Aorta (tissue), 5 donors: ENCODE measurements around the gene PARD3. TPM values are rescaled to one million over a fixed set of nuclear protein-coding genes. Genes with fewer than 3 reads are reported as not detected.
"Not testable (repeated sequence)": the region's sequence is repeated elsewhere in the genome, so short reads cannot be mapped to it uniquely, and the experiment has no call there.

Experiments used
- ATAC-seq: fragments of 200-7000 bp; cut with Tn5 transposase; one replicate; pipeline ENCODE4 v1.9.1; 2022; ENCODE audit warnings: moderate library complexity; ENCODE audit not compliant: low FRiP score
- DNase-seq, 2 donors: peaks; one replicate each; pipeline ENCODE4 v3.0.0-alpha.2; 2020
- H3K27ac ChIP-seq, 2 donors: one replicate each; pipeline ENCODE4 v1.5.1; 2013; ENCODE audit warnings: low read length in 2 of 2, mild to moderate bottlenecking in 2 of 2, moderate library complexity in 2 of 2, control low read depth in 1 of 2, inconsistent platforms in 1 of 2, low read depth in 1 of 2
- H3K27me3 ChIP-seq, 2 donors: one replicate each; pipeline ENCODE4 v1.6.1; 2013; ENCODE audit warnings: control low read depth in 1 of 2, low read length in 1 of 2, mild to moderate bottlenecking in 1 of 2, moderate library complexity in 1 of 2; ENCODE audit not compliant: insufficient read depth in 2 of 2, control insufficient read depth in 1 of 2
- H3K36me3 ChIP-seq, 2 donors: one replicate each; pipeline ENCODE4 v1.6.1; 2013; ENCODE audit warnings: control low read depth in 1 of 2, low read length in 1 of 2, mild to moderate bottlenecking in 1 of 2; ENCODE audit not compliant: insufficient read depth in 2 of 2, control insufficient read depth in 1 of 2
- H3K4me1 ChIP-seq, 2 donors: one replicate each; pipeline ENCODE4 v1.6.1; 2013; ENCODE audit warnings: low read length in 2 of 2, control low read depth in 1 of 2, mild to moderate bottlenecking in 1 of 2, moderate library complexity in 1 of 2; ENCODE audit not compliant: insufficient read depth in 2 of 2, control insufficient read depth in 1 of 2
- H3K4me3 ChIP-seq, 2 donors: one replicate each; pipeline ENCODE4 v1.5.1; 2013; ENCODE audit warnings: low read length in 2 of 2, control low read depth in 1 of 2, mild to moderate bottlenecking in 1 of 2
- H3K9me3 ChIP-seq: one replicate; pipeline ENCODE4 v1.6.1; 2013; ENCODE audit warnings: mild to moderate bottlenecking, low read length; ENCODE audit not compliant: control insufficient read depth
- WGBS, 2 donors: extraction: QIAGEN DNeasy Blood & Tissue Kit; methylation state at CpG; one replicate each; pipeline ENCODE4 v1.1.7; 2013; 5-methylcytosine and 5-hydroxymethylcytosine counted together
- intact Hi-C, 2 donors: fragments of 100-400 bp; cut with DNase I; formaldehyde crosslinking; loops; one replicate each; pipeline versions ENCODE4 v1.14.2 to v1.15.0; 2022
- polyA plus RNA-seq, 2 donors: library from polyadenylated mRNA; stranded (reverse); fragments of 200-250 nt; gene quantifications; one replicate each; pipeline ENCODE4 v1.2.3, GENCODE V29; 2013
- total RNA-seq, 2 donors: library from RNA; stranded (reverse); fragmentation: NEBNext Ultra II Directional; extraction: Animal tissue kit (Norgen Biotek cat#: 25700); gene quantifications; one replicate each; pipeline ENCODE4 v1.2.1, GENCODE V29; 2021
- donor health status: healthy with polysubstance abuse.
- donor health status: Bipolar disorder and iron deficiency.
- donor health status: DM: no; HTN: no; CAD: no.
- donor health status: DM: no; HTN: no; CAD: no.
- donor health status: DM: yes; HTN: yes; CAD: no.

PARD3 gene
- total and polyA plus RNA-seq, 4 donors = 6.4 to 33.0 (median 28.7) TPM

DNA sequence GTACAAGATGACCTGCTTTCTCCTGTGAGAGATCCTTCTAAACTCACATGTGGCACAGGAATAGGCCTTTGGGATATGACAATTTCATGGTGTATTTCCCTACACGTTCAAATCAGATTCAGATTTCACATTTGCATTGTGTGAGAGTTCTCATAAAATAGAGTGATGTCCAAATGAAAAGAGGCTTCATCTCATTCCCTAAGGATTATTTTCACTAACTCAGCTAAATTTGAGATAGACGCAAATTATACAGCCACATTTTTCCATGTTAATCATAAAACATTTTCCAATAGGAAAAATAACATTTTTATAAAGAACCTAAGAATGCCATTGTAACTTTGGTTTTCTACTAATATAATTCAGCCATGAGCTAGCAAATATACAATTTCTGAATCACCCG lies 35.5 kb upstream of the PARD3 start:
- Histone ChIP-seq H3K27ac (no peak overlapping the region), H3K4me3 (no peak overlapping the region), H3K36me3 (no peaks in the 10 kb centered on the region), H3K27me3 (no peaks in the 10 kb centered on the region), H3K4me1 (no peaks in the 10 kb centered on the region), H3K9me3 (no peaks in the 10 kb centered on the region)
- intact Hi-C loops = no loop called here
- no peak for ATAC-seq
- WGBS, 2 donors = 70 to 74% methylated on average over 3 of the region's 3 CpGs
- no peak for DNase-seq

DNA sequence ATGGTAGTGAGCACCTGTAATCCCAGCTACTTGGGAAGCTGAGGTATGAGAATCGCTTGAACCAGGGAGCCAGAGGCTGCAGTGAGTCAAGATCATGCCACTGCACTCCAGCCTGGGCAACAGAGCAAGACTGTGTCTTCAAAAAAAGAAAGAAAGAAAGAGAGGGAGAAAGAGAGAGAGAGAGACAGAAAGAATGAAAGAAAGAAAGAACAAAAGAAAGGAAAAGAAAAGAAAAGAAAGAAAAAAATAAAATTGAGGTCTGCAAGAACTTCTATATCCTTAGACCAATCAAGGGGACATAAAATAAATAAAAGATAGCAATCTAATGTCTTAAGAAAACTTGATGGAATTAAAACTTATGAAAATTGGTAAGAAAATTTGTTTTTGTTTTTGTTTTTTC lies 34.9 kb upstream of the PARD3 start:
- Histone ChIP-seq H3K27me3 (no peaks in the 10 kb centered on the region), H3K36me3 (no peaks in the 10 kb centered on the region), H3K4me3 (no peak overlapping the region), H3K4me1 (no peaks in the 10 kb centered on the region), H3K9me3 (no peaks in the 10 kb centered on the region), H3K27ac (no peak overlapping the region)
- DNase-seq (no peak), ATAC-seq (no peak)
- WGBS, 2 donors = 91 to 92% methylated on average over 1 of the region's 1 CpG
- intact Hi-C loops = no loop called here

- Histone ChIP-seq H3K27me3 (no peaks in the 10 kb centered on the region), H3K27ac (no peak overlapping the region), H3K9me3 (no peaks in the 10 kb centered on the region), H3K4me3 (no peak overlapping the region), H3K36me3 (no peaks in the 10 kb centered on the region), H3K4me1 (no peaks in the 10 kb centered on the region)
- WGBS, 2 donors = 92 to 93% methylated on average over 2 of the region's 2 CpGs
- no peak for DNase-seq
- intact Hi-C loops = no loop called here
- no peak for ATAC-seq
Measured at GRCh38 chr10:34845070-34845469, 30.0 kb upstream of the PARD3 start.

GRCh38 chr10:34844448-34844847 lies 29.4 kb upstream of the PARD3 start:
- Histone ChIP-seq H3K9me3 (no peaks in the 10 kb centered on the region), H3K36me3 (no peaks in the 10 kb centered on the region), H3K27me3 (no peaks in the 10 kb centered on the region), H3K27ac (no peak overlapping the region), H3K4me3 (no peak overlapping the region), H3K4me1 (no peaks in the 10 kb centered on the region)
- DNase-seq = no peak
- 87 to 89% methylated on average over 4 of the region's 4 CpGs for WGBS, 2 donors
- intact Hi-C loops = no loop called here
- no peak for ATAC-seq

- H3K27me3 ChIP-seq, H3K36me3 ChIP-seq, H3K4me1 ChIP-seq, intact Hi-C loops, H3K9me3 ChIP-seq, DNase-seq, ATAC-seq, H3K4me3 ChIP-seq, H3K27ac ChIP-seq: not testable (repeated sequence)
- 84 to 86% methylated on average over 5 of the region's 5 CpGs for WGBS, 2 donors
Measured at GRCh38 chr10:34843470-34843869, 28.4 kb upstream of the PARD3 start.

DNA sequence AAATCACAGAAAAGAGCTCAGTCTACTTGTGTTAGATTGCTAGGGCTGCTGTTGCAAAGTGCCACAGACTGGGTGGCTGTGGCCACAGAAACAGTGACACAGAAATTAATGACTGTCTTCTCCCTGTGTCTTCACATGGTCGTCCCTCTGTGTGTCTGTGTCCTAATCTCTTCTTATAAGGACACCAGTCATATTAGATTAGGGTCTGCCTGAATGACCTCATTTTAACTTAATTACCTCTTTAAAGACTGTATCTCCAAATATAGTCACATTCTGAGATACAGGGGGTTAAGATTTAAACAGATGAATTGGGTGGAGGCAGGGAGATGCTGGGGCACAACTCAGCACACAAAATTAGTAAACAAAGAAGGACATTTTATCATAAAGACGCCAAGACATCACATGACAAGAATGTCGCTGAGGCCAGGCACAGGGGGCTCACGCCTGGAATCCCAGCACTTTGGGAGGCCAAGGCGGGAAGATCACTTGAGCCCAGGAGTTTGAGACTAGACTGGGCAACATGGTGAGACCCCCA lies 23.3 kb upstream of the PARD3 start:
- DNase-seq = no peak
- no peak for ATAC-seq
- Histone ChIP-seq H3K9me3 (no peaks in the 10 kb centered on the region), H3K4me3 (no peak overlapping the region), H3K36me3 (no peaks in the 10 kb centered on the region), H3K4me1 (no peaks in the 10 kb centered on the region), H3K27me3 (no peaks in the 10 kb centered on the region), H3K27ac (no peak overlapping the region)
- 79 to 87% methylated on average over 5 of the region's 5 CpGs for WGBS, 2 donors
- intact Hi-C loops = no loop called here

- H3K4me3 ChIP-seq = no peak overlapping the region
- H3K36me3 ChIP-seq = no peaks in the 10 kb centered on the region
- no peak overlapping the region for H3K27ac ChIP-seq
- ATAC-seq (no peak), DNase-seq (no peak)
- H3K9me3 ChIP-seq = no peaks in the 10 kb centered on the region
- intact Hi-C loops = no loop called here
- H3K27me3 ChIP-seq = no peaks in the 10 kb centered on the region
- H3K4me1 ChIP-seq = no peaks in the 10 kb centered on the region
- WGBS, 2 donors = 88 to 90% methylated on average over 8 of the region's 8 CpGs
Measured at GRCh38 chr10:34835908-34836508, 20.9 kb upstream of the PARD3 start.

DNA sequence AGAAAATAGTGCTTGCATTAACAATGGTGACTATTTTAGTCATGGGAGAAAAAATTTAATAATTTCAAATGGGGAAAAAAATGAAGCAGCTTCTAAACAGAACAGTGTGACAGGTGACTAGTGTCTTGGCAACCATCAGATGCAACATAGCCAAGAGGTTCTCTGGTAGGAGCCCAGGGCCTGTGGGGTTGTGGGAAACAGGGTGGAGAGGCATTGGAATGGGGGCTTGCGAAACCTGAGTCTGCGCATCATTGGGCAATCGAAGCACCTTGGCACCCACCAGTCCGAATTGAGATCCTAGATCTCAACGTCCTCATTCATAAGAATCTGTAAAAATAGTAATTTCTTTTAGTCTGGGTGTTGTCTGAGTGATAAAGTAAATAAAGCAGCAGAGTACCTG lies 19.2 kb upstream of the PARD3 start:
- intact Hi-C loops = no loop called here
- Histone ChIP-seq H3K9me3 (no peaks in the 10 kb centered on the region), H3K27ac (no peak overlapping the region), H3K36me3 (no peaks in the 10 kb centered on the region), H3K4me1 (no peaks in the 10 kb centered on the region), H3K27me3 (no peaks in the 10 kb centered on the region), H3K4me3 (no peak overlapping the region)
- no peak for DNase-seq
- 78 to 81% methylated on average over 5 of the region's 5 CpGs for WGBS, 2 donors
- ATAC-seq = no peak

- ATAC-seq (no peak), DNase-seq (no peak)
- Histone ChIP-seq H3K9me3 (no peaks in the 10 kb centered on the region), H3K27me3 (no peaks in the 10 kb centered on the region), H3K4me3 (no peak overlapping the region), H3K4me1 (no peaks in the 10 kb centered on the region), H3K36me3 (no peaks in the 10 kb centered on the region), H3K27ac (no peak overlapping the region)
- 35 to 45% methylated on average over 13 of the region's 13 CpGs for WGBS, 2 donors
- intact Hi-C loops = no loop called here
Measured at GRCh38 chr10:34830217-34830822, 15.2 kb upstream of the PARD3 start.
